Uterus (tissue), 2 donors: ENCODE data around the gene RGPD3.

Source experiments
- POLR2A ChIP-seq, 2 donors: fragments of 450-650 bp; IDR thresholded peaks; one replicate each; pipeline ENCODE4 v1.6.1; 2016; ENCODE audit warnings: antibody characterized with exemption in 2 of 2, mild to moderate bottlenecking in 1 of 2, moderate library complexity in 1 of 2
- TF ChIP-seq, protein P1 (sequence below), 4 experiments: fragments of 200-600 bp in 2 of 4; fragments of 450-650 bp in 2 of 4; sonication (generic) in 2 of 4; IDR thresholded peaks; one replicate each; pipeline ENCODE4 v1.5.1; 2016 to 2019; ENCODE audit warnings: antibody characterized with exemption in 4 of 4, mild to moderate bottlenecking in 2 of 4, moderate library complexity in 1 of 4

DNA sequence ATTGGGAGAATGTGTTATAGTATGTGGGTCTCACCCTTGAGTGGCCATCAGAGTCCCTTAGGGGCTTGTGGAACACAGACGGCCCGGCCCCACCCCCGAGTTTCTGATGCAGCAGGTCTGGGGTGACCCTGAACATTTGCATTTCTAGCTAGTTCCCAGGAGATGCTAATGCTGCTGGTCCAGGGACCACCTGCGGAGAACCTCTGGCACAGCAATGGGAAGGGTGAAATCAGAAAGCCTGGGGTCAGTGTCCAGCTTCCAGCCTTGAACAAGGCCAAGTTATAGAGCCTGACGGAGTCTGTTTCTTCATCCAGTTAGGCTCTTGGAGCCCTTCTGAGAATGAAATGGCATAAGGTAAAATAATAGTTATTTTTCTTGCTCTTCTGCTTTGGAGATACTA is 126.5 kb downstream of the RGPD3 start:
- TF ChIP-seq POLR2A (IDR thresholded peaks at IDR 0.05): no peak
- TF ChIP-seq, protein P1, sequence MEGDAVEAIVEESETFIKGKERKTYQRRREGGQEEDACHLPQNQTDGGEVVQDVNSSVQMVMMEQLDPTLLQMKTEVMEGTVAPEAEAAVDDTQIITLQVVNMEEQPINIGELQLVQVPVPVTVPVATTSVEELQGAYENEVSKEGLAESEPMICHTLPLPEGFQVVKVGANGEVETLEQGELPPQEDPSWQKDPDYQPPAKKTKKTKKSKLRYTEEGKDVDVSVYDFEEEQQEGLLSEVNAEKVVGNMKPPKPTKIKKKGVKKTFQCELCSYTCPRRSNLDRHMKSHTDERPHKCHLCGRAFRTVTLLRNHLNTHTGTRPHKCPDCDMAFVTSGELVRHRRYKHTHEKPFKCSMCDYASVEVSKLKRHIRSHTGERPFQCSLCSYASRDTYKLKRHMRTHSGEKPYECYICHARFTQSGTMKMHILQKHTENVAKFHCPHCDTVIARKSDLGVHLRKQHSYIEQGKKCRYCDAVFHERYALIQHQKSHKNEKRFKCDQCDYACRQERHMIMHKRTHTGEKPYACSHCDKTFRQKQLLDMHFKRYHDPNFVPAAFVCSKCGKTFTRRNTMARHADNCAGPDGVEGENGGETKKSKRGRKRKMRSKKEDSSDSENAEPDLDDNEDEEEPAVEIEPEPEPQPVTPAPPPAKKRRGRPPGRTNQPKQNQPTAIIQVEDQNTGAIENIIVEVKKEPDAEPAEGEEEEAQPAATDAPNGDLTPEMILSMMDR (IDR thresholded peaks at IDR 0.05): no peak
